Measurements from ENCODE around the gene CCDC194. TPM values are rescaled to one million over a fixed set of nuclear protein-coding genes. Genes with fewer than 3 reads are reported as not detected.

The CCDC194 gene
- total RNA-seq, 2 donors from 2014 or later, result not detected

DNA sequence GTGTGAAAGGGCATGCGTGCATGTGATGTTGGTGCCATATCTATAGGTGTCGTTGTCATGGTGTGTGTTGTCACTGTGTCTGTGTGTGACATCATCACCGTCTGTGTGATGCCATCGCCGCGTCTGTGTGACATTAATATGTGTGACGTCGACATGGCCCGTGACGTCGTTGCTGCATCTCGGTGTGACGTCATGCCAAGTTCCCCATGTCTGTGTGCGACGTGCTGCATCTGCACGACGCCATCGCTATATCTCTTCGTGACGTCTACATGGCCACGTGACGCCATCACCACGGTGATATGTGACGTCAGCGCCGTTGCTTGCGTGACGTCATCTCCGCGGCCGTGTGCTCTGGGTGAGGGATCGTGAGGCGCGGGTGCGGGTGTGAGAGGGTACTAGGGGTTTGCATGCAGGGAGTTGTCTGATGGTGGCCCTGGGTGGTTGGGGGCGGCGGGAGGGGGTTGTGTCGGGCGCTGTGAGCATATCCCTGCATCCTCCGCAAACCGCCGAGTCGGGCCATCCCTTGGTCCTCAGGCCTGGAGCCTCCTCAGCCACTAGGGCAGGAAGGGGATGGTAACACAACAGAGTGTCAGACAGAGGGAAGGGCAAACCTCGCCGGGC lies 42.1 kb downstream of the CCDC194 start:
- Histone ChIP-seq H3K4me3 (no peak overlapping the region), H3K27ac (no peak overlapping the region), H3K36me3 (no peaks in the 10 kb centered on the region), H3K27me3 (replicated peaks; ENCODE audit: insufficient read depth) (no peaks in the 10 kb centered on the region), H3K9me3 (no peaks in the 10 kb centered on the region), H3K4me1 (replicated peaks) (no peaks in the 10 kb centered on the region)
- TF ChIP-seq POLR2AphosphoS5 (IDR thresholded peaks at IDR 0.05) (no peak), POLR2A (IDR thresholded peaks at IDR 0.05) (no peak)
- TF ChIP-seq, protein P1, sequence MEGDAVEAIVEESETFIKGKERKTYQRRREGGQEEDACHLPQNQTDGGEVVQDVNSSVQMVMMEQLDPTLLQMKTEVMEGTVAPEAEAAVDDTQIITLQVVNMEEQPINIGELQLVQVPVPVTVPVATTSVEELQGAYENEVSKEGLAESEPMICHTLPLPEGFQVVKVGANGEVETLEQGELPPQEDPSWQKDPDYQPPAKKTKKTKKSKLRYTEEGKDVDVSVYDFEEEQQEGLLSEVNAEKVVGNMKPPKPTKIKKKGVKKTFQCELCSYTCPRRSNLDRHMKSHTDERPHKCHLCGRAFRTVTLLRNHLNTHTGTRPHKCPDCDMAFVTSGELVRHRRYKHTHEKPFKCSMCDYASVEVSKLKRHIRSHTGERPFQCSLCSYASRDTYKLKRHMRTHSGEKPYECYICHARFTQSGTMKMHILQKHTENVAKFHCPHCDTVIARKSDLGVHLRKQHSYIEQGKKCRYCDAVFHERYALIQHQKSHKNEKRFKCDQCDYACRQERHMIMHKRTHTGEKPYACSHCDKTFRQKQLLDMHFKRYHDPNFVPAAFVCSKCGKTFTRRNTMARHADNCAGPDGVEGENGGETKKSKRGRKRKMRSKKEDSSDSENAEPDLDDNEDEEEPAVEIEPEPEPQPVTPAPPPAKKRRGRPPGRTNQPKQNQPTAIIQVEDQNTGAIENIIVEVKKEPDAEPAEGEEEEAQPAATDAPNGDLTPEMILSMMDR (IDR thresholded peaks at IDR 0.05), result no peak
- WGBS, result 92% methylated on average over 45 of the region's 45 CpGs
- intact Hi-C loops (cut with DNase I), result no loop called here
- DNase-seq (ENCODE audit: low spot score), result no peak

DNA sequence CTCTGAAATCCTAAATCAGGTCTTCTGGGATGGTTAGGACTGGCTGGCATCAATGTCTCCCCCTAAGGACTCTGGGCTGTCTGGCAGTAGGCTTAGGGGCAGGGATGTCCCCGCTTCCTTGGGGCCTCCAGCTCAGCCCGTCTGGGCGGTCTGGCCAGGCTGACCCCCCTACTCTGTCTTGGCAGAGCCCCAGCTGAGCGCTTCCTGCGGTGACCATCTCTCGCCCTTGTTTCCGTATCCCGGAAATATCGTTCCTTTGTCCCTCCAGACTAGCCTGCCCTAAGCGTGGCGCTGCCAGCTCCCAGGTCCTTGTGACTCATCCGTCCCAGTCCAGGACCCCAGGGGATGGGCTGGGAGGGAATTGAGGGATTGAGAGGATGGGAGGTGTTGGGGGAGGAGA lies 45.3 kb downstream of the CCDC194 start:
- no peak for DNase-seq (ENCODE audit: low spot score)
- 1% methylated on average over 12 of the region's 12 CpGs for WGBS
- intact Hi-C loops (cut with DNase I), result loop anchor here (5.0 kb wide), 1 partner anchor 119 kb away; no protein-coding TSS in a partner anchor

DNA sequence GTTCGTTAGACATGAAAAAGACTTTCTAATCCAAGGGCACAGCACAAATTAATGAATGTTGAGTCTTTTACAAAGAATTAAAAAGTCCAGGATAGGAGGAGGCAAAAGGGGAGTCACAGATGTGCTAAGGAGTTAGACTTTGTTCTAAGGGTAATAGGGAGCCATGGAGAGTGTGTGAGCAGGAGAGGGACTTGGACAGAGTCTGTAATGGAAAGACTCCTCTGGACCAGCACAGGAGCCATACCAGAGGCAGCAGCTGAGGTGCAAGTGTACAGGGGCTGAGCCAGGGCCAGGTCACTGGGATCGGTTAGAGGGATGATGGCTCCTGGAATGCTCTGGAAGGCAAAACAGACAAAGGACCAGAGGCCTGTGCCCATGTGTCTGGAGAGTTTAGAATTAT lies 46.1 kb downstream of the CCDC194 start:
- TF ChIP-seq POLR2A (IDR thresholded peaks at IDR 0.05), result no peak
- TF ChIP-seq POLR2AphosphoS5 (IDR thresholded peaks at IDR 0.05), result no peak
- TF ChIP-seq, protein P1 (IDR thresholded peaks at IDR 0.05), result no peak
- 77% methylated on average over 2 of the region's 2 CpGs for WGBS
- no peak for DNase-seq (ENCODE audit: low spot score)
- H3K9me3 ChIP-seq, result no peaks in the 10 kb centered on the region
- H3K36me3 ChIP-seq, result no peaks in the 10 kb centered on the region
- H3K27ac ChIP-seq, result no peak overlapping the region
- no peaks in the 10 kb centered on the region for H3K27me3 ChIP-seq (replicated peaks; ENCODE audit: insufficient read depth)
- H3K4me1 ChIP-seq (replicated peaks), result no peaks in the 10 kb centered on the region
- H3K4me3 ChIP-seq, result no peak overlapping the region
- intact Hi-C loops (cut with DNase I), result loop anchor here (2.0 to 5.0 kb wide), 2 partner anchors 37 to 119 kb away; no protein-coding TSS in a partner anchor

More for the DNA sequence above, 45.3 kb downstream of the CCDC194 start:
- no peak overlapping the region for H3K27ac ChIP-seq
- H3K4me3 ChIP-seq, result no peak overlapping the region
- H3K27me3 ChIP-seq (replicated peaks; ENCODE audit: insufficient read depth), result no peaks in the 10 kb centered on the region
- no peak for TF ChIP-seq POLR2A (IDR thresholded peaks at IDR 0.05)
- no peak for TF ChIP-seq POLR2AphosphoS5 (IDR thresholded peaks at IDR 0.05)
- TF ChIP-seq, protein P1 (IDR thresholded peaks at IDR 0.05), result no peak
- no peaks in the 10 kb centered on the region for H3K4me1 ChIP-seq (replicated peaks)
- no peaks in the 10 kb centered on the region for H3K9me3 ChIP-seq
- no peaks in the 10 kb centered on the region for H3K36me3 ChIP-seq

DNA sequence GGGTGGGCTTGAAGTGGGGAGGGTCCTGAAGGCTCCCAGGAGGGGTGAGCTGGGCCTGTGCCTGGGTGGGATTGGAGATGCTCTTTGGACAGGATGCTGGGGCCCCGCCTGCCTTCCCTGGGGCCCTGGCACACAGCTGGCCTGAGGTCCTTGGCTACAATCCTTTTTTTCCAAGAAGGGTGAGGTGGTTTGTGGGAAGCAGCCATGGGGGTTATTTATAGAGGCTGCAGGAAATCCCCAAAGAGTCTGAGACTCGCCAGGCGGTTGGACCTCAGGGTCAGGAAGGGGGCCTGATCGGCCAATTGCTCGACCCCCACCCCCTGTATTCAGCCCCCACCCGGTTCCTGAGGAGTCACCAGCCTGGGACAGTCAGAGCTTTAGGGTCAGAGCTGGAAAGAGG lies 46.6 kb downstream of the CCDC194 start:
- Histone ChIP-seq H3K27ac (no peak overlapping the region), H3K27me3 (replicated peaks; ENCODE audit: insufficient read depth) (no peaks in the 10 kb centered on the region), H3K4me1 (replicated peaks) (no peaks in the 10 kb centered on the region), H3K9me3 (no peaks in the 10 kb centered on the region), H3K4me3 (no peak overlapping the region), H3K36me3 (no peaks in the 10 kb centered on the region)
- DNase-seq (ENCODE audit: low spot score), result no peak
- intact Hi-C loops (cut with DNase I), result loop anchor here (2.0 to 5.0 kb wide), 2 partner anchors 37 to 120 kb away; no protein-coding TSS in a partner anchor
- 34% methylated on average over 6 of the region's 6 CpGs for WGBS
- TF ChIP-seq, protein P1 (IDR thresholded peaks at IDR 0.05), result no peak
- TF ChIP-seq POLR2A (IDR thresholded peaks at IDR 0.05), result no peak

DNA sequence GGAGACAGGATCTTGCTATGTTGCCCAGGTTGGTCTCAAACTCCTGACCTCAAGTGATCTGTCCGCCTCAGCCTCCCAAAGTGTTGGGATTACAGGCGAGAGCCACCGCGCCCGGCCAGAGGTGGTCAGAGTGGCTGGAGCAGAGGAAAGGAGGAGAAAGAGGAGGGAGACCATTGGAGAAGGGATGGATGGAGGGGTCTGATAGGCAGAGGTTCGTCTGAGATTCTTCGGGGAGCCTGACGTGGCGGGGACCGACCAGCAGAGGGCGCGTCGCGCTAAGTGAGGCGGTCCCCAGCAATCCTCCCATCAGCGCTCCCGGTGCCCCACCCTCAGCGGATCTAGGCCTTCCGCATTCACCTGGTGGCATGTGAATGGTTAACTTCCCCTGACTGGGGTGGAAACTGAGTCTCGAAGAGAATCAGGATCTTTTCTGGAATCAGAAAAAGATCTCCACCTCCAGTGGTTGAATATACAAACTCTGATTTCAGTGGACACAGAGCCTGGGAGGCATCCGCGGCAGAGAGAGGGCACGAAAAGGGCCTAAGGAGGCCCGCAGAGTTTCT lies 47.8 kb downstream of the CCDC194 start:
- TF ChIP-seq, protein P1 (IDR thresholded peaks at IDR 0.05), result peak; percentile 83 to 92 (median 90)
- TF ChIP-seq POLR2A (IDR thresholded peaks at IDR 0.05) (no peak), POLR2AphosphoS5 (IDR thresholded peaks at IDR 0.05) (peak; percentile 13)
- no peak overlapping the region for H3K27ac ChIP-seq
- no peak overlapping the region for H3K4me3 ChIP-seq
- WGBS, result 19% methylated on average over 24 of the region's 24 CpGs
- intact Hi-C loops (cut with DNase I), result loop anchor here (2.0 to 5.0 kb wide), 2 partner anchors 39 to 121 kb away; no protein-coding TSS in a partner anchor
- H3K36me3 ChIP-seq, result no peaks in the 10 kb centered on the region
- no peaks in the 10 kb centered on the region for H3K4me1 ChIP-seq (replicated peaks)
- H3K9me3 ChIP-seq, result no peaks in the 10 kb centered on the region
- peak; percentile 60 for DNase-seq (ENCODE audit: low spot score)
- H3K27me3 ChIP-seq (replicated peaks; ENCODE audit: insufficient read depth), result no peaks in the 10 kb centered on the region
